Right cardiac atrium (tissue), 5 donors: ENCODE results near the gene KRTAP5-7. TPM values are rescaled to one million over a fixed set of nuclear protein-coding genes. Genes with fewer than 3 reads are reported as not detected.

ENCODE experiments used
- ATAC-seq, 2 donors: fragments of 200-7000 bp; cut with Tn5 transposase; one replicate each; pipeline versions ENCODE4 v1.8.0 to v1.9.1; 2020; ENCODE audit warnings: moderate library complexity in 2 of 2, mild to moderate bottlenecking in 1 of 2
- DNase-seq, 3 donors: peaks; one replicate each; pipeline ENCODE4 v3.0.0-alpha.2; 2020
- H3K27ac ChIP-seq: one replicate; pipeline ENCODE4 v1.5.1; 2013; ENCODE audit warnings: mild to moderate bottlenecking, low read length, control low read depth, moderate library complexity
- H3K27me3 ChIP-seq: one replicate; pipeline ENCODE4 v1.6.1; 2013; ENCODE audit not compliant: control insufficient read depth, insufficient read depth
- H3K4me1 ChIP-seq: one replicate; pipeline ENCODE4 v1.6.1; 2013; ENCODE audit warnings: low read length; ENCODE audit not compliant: control insufficient read depth, insufficient read depth
- H3K4me3 ChIP-seq: one replicate; pipeline ENCODE4 v1.5.1; 2013; ENCODE audit warnings: low read length, control low read depth
- H3K9me3 ChIP-seq: one replicate; pipeline ENCODE4 v1.6.1; 2013; ENCODE audit warnings: low read length; ENCODE audit not compliant: control insufficient read depth
- WGBS: extraction: QIAGEN DNeasy Blood & Tissue Kit; methylation state at CpG from one replicate; pipeline ENCODE4 v1.1.7; 2013; 5-methylcytosine and 5-hydroxymethylcytosine counted together
- intact Hi-C, 4 donors: fragments of 100-400 bp; cut with DNase I; formaldehyde crosslinking; loops; one replicate each; pipeline versions ENCODE4 v1.11.0 to v1.14.0; 2022 to 2023
- polyA plus RNA-seq: library from polyadenylated mRNA; stranded (reverse); fragments of 200-250 nt; gene quantifications from one replicate; pipeline ENCODE4 v1.2.3, GENCODE V29; 2013
- total RNA-seq, 4 donors: library from RNA; stranded (reverse); fragmentation: NEBNext Ultra II Directional; extraction: Animal tissue kit (Norgen Biotek cat#: 25700); gene quantifications; one replicate each; pipeline ENCODE4 v1.2.1, GENCODE V29; 2021
- donor health status: healthy with polysubstance abuse.
- donor health status: DM: no; HTN: yes; CAD: no.
- donor health status: DM: no; HTN: no; CAD: no.
- donor health status: DM: no; HTN: yes; CAD: no; lungs with severe emphysema.
- donor health status: DM: yes; HTN: yes; CAD: no.

The KRTAP5-7 gene
- total and polyA plus RNA-seq, 5 donors: not detected

GRCh38 chr11:71548716-71549151 lies 21.7 kb downstream of the KRTAP5-7 start:
- no peak overlapping the region for H3K4me3 ChIP-seq
- no peaks in the 10 kb centered on the region for H3K4me1 ChIP-seq
- H3K27me3 ChIP-seq: no peaks in the 10 kb centered on the region
- DNase-seq: no peak
- H3K27ac ChIP-seq: no peak overlapping the region
- 38% methylated on average over 5 of the region's 5 CpGs for WGBS
- intact Hi-C loops: no loop called here
- H3K9me3 ChIP-seq: no peaks in the 10 kb centered on the region
- ATAC-seq: no peak

GRCh38 chr11:71551711-71552110 lies 24.6 kb downstream of the KRTAP5-7 start:
- Histone ChIP-seq H3K4me3 (no peak overlapping the region), H3K9me3 (no peaks in the 10 kb centered on the region), H3K27me3 (no peaks in the 10 kb centered on the region), H3K27ac (no peak overlapping the region), H3K4me1 (no peaks in the 10 kb centered on the region)
- ATAC-seq (no peak), DNase-seq (no peak)
- intact Hi-C loops: no loop called here
- WGBS: 92% methylated on average over 1 of the region's 1 CpG

GRCh38 chr11:71554996-71555395 lies 27.9 kb downstream of the KRTAP5-7 start:
- H3K27ac ChIP-seq: no peak overlapping the region
- H3K9me3 ChIP-seq: no peaks in the 10 kb centered on the region
- DNase-seq (no peak), ATAC-seq (no peak)
- no peaks in the 10 kb centered on the region for H3K27me3 ChIP-seq
- H3K4me3 ChIP-seq: no peak overlapping the region
- no peaks in the 10 kb centered on the region for H3K4me1 ChIP-seq
- 80% methylated on average over 6 of the region's 6 CpGs for WGBS
- intact Hi-C loops: no loop called here

GRCh38 chr11:71555508-71555907 lies 28.4 kb downstream of the KRTAP5-7 start:
- no peak for ATAC-seq

GRCh38 chr11:71556018-71556417 lies 29.0 kb downstream of the KRTAP5-7 start:
- intact Hi-C loops: no loop called here

More at GRCh38 chr11:71555508-71555907, 28.4 kb downstream of the KRTAP5-7 start:
- no peaks in the 10 kb centered on the region for H3K9me3 ChIP-seq
- intact Hi-C loops: no loop called here
- no peaks in the 10 kb centered on the region for H3K4me1 ChIP-seq
- H3K4me3 ChIP-seq: no peak overlapping the region
- H3K27me3 ChIP-seq: no peaks in the 10 kb centered on the region
- WGBS: 94% methylated on average over 11 of the region's 11 CpGs
- no peak overlapping the region for H3K27ac ChIP-seq
- DNase-seq: no peak

GRCh38 chr11:71557257-71557656 lies 30.2 kb downstream of the KRTAP5-7 start:
- H3K4me1 ChIP-seq: no peaks in the 10 kb centered on the region
- H3K27me3 ChIP-seq: no peaks in the 10 kb centered on the region
- no peak overlapping the region for H3K4me3 ChIP-seq
- DNase-seq (no peak), ATAC-seq (no peak)
- H3K9me3 ChIP-seq: no peaks in the 10 kb centered on the region
- no peak overlapping the region for H3K27ac ChIP-seq
- intact Hi-C loops: no loop called here

More at GRCh38 chr11:71556018-71556417, 29.0 kb downstream of the KRTAP5-7 start:
- Histone ChIP-seq H3K9me3 (no peaks in the 10 kb centered on the region), H3K27ac (no peak overlapping the region), H3K4me1 (no peaks in the 10 kb centered on the region), H3K27me3 (no peaks in the 10 kb centered on the region), H3K4me3 (no peak overlapping the region)
- WGBS: 80% methylated on average over 4 of the region's 4 CpGs
- DNase-seq: no peak
- no peak for ATAC-seq

GRCh38 chr11:71558996-71559395 lies 31.9 kb downstream of the KRTAP5-7 start:
- DNase-seq (no peak), ATAC-seq (no peak)
- no peaks in the 10 kb centered on the region for H3K9me3 ChIP-seq
- no peaks in the 10 kb centered on the region for H3K4me1 ChIP-seq
- H3K27ac ChIP-seq: no peak overlapping the region
- H3K27me3 ChIP-seq: no peaks in the 10 kb centered on the region
- intact Hi-C loops: no loop called here
- WGBS: 84% methylated on average over 1 of the region's 1 CpG
- no peak overlapping the region for H3K4me3 ChIP-seq

- H3K27ac ChIP-seq: no peak overlapping the region
- no peaks in the 10 kb centered on the region for H3K27me3 ChIP-seq
- intact Hi-C loops: no loop called here
- H3K4me1 ChIP-seq: no peaks in the 10 kb centered on the region
- H3K9me3 ChIP-seq: no peaks in the 10 kb centered on the region
- H3K4me3 ChIP-seq: no peak overlapping the region
- DNase-seq: no peak
- ATAC-seq: no peak
Measured at GRCh38 chr11:71562120-71562519, 35.1 kb downstream of the KRTAP5-7 start.

GRCh38 chr11:71563406-71563805 lies 36.3 kb downstream of the KRTAP5-7 start:
- ATAC-seq (no peak), DNase-seq (no peak)
- Histone ChIP-seq H3K27me3 (no peaks in the 10 kb centered on the region), H3K9me3 (no peaks in the 10 kb centered on the region), H3K4me3 (no peak overlapping the region), H3K27ac (no peak overlapping the region), H3K4me1 (no peaks in the 10 kb centered on the region)
- WGBS: 16% methylated on average over 8 of the region's 8 CpGs
- intact Hi-C loops: no loop called here

GRCh38 chr11:71564430-71564829 lies 37.4 kb downstream of the KRTAP5-7 start:
- ATAC-seq (no peak), DNase-seq (no peak)
- intact Hi-C loops: no loop called here
- no peaks in the 10 kb centered on the region for H3K27me3 ChIP-seq
- H3K9me3 ChIP-seq: no peaks in the 10 kb centered on the region
- WGBS: 76% methylated on average over 4 of the region's 4 CpGs
- no peak overlapping the region for H3K27ac ChIP-seq
- H3K4me3 ChIP-seq: no peak overlapping the region
- H3K4me1 ChIP-seq: peaks cover 2% of the 10 kb centered on the region

GRCh38 chr11:71565263-71565662 lies 38.2 kb downstream of the KRTAP5-7 start, which contains the start of gene KRTAP5-10:
KRTAP5-10 (plus strand) TSS chr11:71565563; CDS start chr11:71565588, 25 bp downstream.
- H3K4me1 ChIP-seq: peaks cover 2% of the 10 kb centered on the region
- DNase-seq (no peak), ATAC-seq (no peak)
- no peak within 1 kb of the TSS for H3K4me3 ChIP-seq
- intact Hi-C loops: no loop called here
- WGBS: 73% methylated on average over 5 of the region's 5 CpGs
- no peaks in the 10 kb centered on the region for H3K27me3 ChIP-seq
- H3K27ac ChIP-seq: no peak within 1 kb of the TSS
- H3K9me3 ChIP-seq: no peaks in the 10 kb centered on the region

GRCh38 chr11:71566081-71566620 lies 39.1 kb downstream of the KRTAP5-7 start:
- Histone ChIP-seq H3K9me3 (no peaks in the 10 kb centered on the region), H3K4me3 (no peak overlapping the region), H3K27me3 (no peaks in the 10 kb centered on the region), H3K27ac (no peak overlapping the region), H3K4me1 (peaks cover 2% of the 10 kb centered on the region)
- ATAC-seq: no peak
- DNase-seq: no peak
- 71% methylated on average over 10 of the region's 10 CpGs for WGBS
- intact Hi-C loops: no loop called here
